Stimulated activated CD4-positive, alpha-beta T cell treated with anti-CD3 and anti-CD28 coated beads, TNF-alpha, amount 100 ng/mL, for 48 hours (primary cell): ENCODE results near the gene EML1.

Source experiments
- DNase-seq, 3 donors: peaks; one replicate each; pipeline ENCODE4 v3.0.0-alpha.2; 2020; ENCODE audit warnings: low read depth in 3 of 3

The EML1 gene

DNA sequence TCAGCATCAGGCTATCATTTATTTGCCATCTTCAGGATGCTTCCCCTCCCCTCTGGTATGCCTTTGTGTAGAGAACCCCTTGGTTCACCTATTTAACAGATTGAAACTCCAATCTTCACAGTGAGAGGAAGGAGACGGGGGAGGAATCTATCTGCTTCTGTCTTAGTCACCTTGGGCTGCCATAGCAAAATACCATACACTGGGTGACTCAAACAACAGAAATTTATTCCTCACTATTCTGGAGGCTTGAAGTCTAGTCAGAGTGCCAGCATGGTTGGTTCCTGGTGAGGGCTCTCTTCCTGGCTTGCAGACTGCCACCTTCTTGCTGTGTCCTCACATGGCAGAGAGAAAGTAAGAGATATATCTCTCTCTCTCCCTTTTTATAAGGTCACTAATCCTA lies 13.5 kb upstream of the EML1 start:
- no peak for DNase-seq

DNA sequence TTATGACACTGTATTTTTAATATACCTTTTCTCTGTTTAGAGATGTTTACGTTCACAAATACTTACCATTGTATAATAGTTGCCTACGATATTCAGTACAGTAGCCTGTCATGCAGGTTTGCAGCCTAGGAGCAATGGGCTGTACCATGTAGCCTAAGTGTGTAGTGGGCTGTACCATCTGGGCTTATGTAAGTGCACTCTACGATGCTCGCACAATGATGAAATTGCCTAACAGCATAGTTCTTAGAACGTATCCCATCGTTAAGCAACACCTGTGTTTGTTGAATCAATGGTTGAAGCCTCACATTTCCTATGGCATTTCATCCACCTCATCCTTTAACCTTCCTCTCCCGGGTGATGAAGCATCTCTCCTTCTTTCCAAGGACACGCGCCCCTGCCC lies 12.5 kb upstream of the EML1 start:
- no peak for DNase-seq

DNA sequence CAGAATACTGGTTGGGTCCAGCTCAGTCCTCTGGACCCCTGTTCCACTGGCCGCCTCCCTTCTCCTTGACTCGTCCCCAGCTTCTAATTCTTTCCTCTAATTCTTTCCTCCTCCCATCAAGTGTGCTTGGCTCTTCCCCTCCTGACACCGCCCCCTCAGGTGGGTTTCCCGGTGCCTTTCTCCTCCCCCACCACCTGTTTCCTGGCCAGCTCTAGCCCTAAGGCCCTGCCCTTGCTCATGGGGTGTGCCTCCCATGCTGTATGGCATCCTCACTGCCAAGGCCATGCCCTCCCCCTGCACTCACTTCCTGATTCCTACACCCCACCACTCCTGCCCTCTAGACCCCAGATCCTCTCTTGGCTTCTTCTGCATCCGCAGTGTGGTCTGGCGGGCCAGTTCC lies 12.1 kb upstream of the EML1 start:
- no peak for DNase-seq

DNA sequence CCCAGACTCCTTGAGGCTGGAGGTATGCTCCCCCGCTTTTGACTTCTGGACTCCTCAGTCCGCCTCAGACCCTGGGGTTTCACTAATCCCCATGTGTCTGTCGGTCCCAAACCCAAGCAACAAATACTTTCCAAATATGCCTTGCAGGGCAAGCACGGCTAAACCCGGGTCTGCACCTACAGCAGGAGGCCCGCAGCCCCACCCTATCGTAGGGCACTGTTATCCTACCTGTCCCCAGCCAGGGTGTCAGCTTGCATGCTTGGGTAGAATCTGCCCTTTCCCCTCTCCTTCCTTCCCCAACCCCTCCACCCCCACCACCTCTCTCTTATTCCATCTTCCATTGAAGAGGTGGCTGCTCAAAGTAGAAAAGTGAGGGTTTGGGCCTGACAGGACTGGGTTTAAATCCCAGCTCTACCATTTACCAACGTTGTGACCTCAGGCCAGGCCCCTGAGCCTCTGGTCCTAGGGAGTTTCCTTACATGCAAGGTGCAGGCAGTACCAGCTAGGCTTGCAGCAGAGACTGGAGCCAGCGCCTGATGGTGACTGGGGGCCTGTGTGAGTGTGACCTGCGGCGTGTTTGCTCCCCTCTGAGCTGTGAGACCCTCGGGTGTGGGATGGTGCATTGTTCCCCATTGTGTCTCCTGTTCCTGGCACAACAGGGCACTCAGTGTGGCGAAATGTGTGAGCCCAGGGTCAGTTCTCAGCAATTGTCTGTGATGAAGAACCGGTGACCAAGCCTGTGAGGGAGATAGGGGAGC lies 11.2 kb upstream of the EML1 start:
- no peak for DNase-seq

DNA sequence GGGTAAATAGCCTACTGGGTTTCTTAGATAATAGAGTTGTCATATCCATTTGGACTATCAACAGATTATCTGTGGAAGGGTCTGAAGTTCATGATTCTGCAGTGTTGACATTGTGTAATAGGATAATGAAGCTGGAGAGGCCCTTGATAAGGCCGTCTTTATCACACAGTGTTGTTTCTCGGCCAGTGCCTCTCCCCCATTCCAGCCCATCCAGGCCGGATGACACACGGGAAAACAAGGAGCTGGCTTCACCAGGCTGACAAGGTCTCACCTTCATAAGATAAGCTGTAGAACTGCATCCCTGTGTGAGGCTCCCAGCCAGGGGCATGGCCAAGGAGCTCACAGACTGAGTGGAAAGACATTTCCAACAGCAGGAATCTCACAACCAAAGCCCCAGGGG lies 8.7 kb upstream of the EML1 start:
- no peak for DNase-seq

DNA sequence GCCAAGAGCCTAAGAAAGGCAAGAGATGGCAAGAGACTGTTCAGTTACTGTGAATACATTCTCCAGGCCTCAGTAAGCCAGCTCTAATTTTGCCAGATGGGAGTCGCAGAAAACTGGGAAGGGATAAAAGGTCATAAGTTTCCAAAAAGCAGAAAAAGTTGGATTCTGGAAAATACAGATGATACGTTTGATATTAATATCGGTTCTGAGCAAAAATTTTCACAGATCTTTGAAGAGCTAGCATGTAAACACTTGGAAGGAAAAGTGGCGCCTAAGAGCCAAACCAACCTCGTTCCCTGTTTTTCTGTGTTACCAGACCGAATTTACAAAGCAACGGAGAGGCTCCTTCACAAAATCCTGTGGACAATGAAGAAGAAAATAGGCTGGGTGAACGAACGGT lies 7.8 kb upstream of the EML1 start:
- DNase-seq: no peak

DNA sequence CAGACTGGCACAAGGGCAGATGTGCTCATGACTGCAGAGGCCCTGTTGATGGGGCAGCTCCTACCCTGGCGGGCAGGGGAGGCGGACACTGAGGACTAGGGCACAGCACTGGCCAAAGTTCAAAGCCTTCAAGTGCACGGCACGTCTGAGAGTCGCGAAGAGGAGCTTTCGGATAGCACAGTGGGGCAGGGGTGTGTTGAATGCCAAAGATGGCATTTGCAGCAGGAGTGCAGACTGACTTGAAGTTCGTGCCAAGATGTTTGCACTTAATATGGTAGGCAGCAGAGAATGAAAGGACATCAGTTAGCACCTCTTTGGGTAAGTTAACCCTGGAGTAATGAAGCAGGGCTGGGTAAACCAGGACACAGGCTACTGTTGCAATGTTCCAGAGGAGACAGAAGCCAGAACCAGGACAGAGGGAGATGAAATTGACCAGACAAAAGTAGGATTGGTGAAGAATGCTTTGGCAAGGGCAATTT lies 6.7 kb upstream of the EML1 start:
- DNase-seq: no peak

DNA sequence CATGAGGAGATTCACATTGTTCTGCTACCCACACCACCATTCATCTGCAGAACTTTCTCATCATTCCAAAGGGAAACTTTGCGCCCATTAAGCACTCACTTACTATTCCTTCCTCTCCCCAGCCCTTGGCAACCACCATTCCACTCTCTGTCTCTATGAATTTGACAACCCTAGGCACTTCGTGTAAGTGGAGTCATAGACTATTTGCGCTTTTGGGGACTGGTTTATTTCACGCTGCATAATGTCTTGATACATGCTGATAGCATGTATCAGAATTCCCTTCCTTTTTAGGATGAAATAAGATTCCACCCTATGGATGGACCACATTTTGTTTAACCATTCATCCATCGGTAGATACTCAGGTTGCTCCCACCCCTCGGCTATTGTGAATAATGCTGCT lies 4.5 kb upstream of the EML1 start:
- DNase-seq: no peak

DNA sequence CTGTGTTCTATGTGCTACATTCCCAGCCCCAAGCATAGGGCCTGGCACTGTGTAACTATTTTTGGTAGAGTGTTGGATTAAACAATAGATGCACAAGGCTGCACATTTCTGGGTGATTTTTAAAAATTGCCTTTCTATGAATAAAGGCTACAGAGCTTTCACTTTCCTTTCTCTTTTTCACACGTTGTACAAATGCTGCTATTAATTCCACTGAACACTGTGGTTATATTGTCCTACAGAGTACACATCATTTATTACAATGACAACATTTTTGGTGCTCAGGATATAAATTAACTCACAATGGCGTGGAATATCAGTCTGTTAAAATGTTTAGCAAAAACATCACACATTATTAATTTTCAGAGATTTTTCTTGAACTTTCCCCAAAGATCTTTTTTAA lies 3.6 kb upstream of the EML1 start:
- no peak for DNase-seq

DNA sequence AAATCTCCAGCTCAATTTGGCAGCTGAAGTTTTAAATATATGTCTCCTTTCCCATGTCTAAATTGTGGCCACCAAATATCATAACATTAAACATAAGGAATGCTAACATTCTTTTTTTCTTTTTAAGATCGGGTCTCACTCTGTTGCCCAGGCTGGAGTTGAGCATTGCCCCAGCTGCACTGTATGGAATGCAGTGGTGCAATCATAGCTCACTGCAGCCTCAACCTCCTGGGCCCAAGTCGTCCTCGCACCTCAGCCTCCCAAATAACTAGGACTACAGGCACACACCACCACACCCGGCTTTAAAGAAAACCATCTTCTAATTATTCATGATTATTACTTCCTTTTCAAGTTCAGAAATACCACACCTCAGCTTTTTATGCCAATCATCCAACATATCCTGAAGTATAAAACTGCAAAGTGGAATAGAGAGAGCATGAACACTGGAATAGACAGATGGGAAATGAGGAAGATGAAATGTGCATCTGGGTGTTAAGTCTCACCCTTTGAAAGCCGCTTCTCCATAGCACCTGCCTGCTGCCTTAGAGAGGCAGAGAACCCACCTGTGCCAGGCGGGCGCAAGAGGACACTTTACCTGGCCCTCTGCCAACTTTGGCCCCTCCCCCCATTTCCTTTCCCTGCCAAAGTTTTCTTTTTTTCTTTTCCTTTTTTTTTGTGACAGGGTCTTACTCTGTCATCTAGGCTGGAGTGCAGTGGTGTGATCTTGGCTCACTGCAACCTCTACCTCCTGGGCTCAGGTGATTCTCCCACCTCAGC lies 2.8 kb upstream of the EML1 start:
- DNase-seq: no peak

DNA sequence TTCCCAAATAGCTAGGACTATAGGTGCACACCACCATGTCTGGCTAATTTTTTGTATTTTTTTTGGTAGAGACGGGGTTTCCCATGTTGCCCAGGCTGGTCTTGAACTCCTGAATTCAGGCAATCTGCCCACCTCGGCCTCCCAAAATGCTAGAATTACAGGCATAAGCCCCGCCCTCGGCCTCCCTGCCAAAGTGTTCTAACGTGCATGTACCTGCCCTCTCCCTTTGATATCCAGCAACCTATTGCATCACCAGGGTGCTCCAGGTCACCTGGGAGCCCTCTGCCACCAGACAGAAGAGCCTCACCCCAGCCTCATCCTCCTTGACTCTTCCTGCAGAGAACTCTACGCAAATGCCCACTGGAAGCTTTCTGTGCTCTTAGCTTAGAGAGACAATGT lies 2.2 kb upstream of the EML1 start:
- no peak for DNase-seq

DNA sequence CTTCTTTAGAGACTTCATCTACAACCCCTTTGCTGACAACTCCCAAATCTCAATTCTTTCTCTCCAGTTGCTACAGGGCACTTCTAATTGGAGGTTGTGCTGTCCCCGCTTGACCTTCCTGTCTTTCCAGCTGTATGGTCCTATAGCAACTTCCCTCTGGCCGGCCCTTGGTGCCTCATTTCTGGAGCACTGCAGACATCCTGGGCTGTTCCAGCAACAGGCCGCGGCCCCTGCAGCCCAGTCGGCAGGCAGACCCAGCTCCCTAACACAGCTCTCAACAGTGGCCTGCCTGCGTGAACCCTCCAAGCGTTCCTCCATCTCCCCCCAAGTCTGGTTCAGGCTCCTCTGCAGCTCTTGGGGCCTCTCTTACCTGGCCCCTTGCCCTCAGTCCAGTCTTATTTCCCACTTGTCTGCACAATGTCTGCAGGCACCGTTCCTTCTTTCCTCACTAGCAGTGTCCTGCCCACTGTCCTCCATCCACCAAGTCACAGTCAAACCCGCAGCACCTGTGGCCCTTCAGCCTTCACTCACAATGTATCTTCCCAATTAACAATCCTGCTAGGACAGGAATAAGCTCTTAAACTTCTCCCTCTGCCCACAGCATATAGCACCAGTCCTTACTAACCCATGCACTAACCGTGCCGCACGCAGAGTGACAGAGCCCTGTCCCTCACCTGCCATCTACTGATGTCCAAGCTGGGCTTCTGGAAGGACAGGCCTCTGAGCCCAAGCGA lies 1.6 kb upstream of the EML1 start:
- DNase-seq: no peak

DNA sequence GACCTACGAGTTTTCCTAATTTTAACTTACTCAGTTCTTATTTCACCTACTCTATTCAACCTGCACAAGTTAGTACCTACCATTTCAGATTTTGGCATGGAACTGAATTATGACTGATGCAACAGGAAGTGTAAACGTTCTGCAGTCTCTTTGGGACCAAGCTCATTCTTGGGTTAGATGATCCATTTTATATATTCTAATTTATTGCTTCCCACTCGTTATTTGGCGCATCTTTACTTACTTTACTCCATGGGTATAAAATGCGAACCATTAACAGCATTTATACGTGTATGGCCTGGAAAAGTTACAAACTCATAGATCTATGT lies 1.0 kb upstream of the EML1 start:
- DNase-seq: no peak

DNA sequence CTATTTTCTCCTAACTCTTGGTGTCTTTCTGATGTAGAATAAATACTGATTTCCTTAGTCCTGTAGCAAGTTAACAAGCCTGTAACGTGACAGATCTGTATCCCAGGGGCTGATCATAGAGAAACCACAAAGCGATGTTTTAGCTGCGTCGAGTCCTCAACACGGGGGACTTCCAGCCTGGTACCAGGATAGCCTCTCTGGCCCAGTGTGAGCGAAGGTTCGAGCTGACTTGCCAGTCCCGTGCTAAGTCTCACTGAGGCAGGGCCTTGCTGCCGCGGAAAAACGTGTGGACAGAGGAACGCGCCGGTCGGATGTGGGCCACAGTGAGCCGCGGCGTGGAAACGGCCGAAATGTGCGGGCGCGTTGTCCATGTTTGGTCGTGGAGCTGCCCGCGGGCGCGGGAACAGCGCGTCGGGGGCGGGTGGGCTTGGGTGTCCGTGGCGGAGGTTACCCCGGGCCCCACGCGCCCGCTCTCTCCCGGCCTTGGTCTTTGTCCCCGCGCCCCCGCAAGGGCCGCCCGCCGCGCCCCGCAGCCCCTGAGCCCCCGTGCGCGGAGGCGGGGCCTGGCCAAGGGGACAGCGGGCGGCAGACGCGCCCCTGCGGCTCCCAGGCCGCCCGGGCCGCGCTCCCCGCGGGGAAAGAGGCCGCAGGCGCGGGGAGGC lies 531 bp upstream of the EML1 start:
- no peak for DNase-seq

DNA sequence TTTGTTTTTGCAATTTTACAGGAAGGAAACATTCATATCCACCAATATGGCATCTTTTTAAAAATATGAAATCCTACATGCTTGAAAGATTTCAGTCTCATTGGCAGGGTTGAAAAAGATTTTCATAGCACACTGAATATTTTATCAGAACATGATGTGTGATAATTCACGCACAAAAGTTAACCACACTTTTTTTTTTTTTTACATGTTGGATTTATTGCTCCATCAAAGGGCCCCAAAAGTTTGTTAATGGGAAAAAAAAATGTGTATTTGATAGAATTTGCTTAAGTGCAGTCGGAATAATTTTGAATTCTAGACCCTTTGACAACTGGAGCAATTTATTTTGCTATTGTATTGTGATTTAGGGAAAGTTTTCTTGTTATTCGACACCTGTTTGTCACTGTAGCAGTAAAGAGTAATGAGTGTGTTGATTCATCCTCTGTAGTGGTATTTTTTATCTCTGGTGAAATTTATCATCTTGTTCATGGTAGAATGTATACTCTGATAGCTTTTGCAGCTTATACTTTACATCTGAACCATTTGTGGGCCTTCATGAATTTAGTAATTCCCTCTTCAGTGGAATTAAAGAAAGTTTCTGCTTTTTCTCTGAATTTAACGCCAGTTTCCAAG lies 1.1 kb downstream of the EML1 start:
- DNase-seq: no peak

DNA sequence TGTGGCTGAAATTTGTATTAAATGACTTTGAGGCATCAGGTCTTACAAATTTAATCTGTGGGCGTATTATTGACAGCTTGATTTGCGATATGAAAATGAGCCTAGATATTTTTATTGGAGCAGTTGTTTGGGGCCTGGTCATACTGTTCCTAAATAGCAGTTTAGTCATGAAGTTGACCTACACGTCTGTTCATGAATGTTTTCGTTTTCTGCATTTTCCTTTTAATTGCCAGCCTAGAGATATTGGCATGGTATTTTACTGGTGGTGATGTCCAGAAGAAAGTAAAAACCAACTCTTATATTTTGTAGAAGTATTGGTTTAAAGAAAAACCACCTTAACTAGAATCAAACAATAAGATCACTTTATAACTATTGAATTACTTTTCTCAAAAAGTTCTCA lies 1.8 kb downstream of the EML1 start:
- DNase-seq: no peak

DNA sequence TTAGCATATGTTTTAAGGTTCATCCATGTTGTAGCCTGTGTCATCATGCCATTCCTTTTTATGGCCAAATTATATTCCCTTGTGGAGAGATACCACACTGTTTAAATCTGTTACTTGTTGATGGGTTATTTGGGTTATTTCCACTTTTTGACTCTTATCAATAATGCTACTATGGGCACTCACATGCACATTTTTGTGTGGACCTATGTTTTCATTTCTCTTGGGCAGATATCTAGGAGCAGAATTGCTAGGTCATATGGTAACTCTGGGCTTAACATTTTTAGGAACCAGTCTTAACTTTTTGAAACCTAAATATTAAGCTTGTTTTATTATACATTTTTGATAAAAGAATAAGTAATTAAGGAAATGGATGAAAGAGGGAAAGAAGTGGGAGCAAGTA lies 4.0 kb downstream of the EML1 start:
- no peak for DNase-seq

DNA sequence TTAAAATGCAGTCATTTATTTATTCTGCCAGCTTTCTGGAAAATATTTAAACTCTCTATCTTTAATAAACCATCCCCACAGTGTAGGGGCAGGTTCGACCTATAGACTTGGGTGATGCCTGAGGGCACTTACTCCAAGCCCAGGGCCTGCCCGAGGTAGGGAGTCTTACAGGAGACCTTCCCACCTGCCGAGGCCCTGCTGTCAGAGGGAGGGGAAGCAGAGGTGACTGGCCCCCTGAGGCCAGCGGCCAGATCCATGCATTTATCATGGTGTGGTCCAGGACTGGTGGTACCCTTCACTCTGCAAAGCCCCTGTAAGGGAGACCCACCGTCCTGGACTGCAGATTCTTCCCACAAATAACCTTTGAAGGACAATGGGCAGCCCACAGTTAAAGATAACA lies 7.6 kb downstream of the EML1 start:
- DNase-seq: no peak

DNA sequence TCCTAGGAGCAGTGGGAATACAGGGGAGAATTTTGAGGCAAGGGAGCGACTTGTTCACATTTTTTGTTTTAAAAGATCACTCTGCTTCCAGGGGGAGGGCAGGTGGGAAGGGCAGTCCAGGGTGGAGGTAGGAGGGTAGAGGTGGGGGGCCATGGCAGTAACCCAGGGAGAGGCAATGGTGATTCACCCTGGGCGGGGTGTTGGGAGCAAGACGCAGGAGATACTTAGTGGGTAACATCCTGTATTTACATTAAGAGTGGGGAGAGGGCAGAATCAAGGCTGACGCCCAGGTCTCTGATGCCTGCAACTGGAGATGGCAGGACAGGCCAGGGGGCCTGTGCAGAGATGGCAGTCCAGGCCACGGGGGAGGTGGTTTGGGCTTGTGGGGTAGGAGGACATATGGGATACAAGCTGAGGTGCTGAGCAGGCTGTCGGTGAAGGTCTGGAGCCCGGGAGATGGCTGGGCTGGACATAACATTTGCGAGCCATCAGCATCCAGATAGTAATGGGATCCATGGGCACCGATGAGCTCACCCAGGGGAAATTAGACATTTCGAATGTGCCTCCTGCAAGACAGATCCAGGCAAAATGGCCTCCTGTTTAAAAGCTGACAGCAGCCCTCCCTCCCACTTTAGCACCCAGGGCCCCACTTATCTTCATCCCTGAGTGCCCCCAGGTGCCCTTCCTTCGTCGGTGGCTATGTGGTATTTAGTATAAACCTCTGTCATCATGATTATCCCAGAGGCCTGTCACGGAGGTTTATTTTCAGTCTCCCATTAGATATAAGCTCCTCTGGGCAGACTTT lies 9.3 kb downstream of the EML1 start:
- no peak for DNase-seq

DNA sequence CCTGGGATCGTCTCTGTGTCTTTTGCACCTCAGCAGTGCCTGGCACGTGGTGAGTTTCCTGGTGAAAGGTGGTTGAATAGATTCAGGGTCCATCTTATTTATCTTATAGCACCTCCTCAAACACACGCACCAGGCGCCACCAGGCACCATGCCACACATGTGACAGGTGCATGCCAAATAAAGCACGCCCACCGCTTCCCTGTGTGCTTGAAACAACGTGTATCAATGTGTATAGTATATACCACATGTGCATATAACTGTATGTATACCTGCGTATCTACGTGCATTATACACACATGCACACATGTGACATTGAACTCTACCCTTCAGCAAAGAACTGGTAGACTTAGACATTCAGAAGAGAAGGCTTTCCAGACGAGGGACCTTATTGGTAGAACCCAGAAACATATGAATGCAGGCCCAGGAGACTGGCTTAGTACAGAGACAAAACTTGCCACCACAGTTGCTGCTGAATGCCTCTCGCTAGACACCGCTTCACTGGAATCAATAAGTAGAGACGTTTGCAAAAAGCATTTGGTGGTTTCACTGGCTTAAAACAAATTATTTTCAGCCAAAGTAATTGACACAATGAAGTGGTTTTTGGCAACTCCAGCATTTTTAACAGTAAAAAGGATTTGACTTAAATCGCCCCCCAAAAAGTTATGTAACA lies 10.0 kb downstream of the EML1 start:
- DNase-seq: no peak

DNA sequence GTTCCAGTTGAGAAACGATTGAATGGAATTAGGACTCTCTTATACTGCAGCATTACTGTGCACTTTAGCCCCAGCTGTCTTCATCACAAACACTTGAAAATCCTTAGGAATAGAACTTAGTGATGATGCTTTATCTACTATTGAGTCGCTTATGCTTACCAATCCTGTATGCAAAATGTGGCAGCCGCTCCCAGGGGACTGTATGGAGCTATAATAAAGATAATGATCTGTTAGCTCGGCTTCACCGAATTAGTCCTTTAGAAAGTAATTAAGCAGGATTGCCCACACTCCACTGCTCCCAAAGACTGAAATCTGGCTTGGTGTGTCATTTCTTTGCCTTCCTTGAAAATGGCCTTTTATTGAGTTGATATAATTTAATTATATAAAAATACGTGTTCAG lies 10.6 kb downstream of the EML1 start:
- DNase-seq: no peak
